Hepatic stellate cell (primary cell): Measurements from ENCODE around the gene IL1A.
A peak's percentile ranks its signal among the peaks of the same experiment; 100 is the strongest.

Experiments
- DNase-seq: peaks from one replicate; pipeline ENCODE4 v3.0.0; 2011; ENCODE audit warnings: low spot score

The IL1A gene

DNA sequence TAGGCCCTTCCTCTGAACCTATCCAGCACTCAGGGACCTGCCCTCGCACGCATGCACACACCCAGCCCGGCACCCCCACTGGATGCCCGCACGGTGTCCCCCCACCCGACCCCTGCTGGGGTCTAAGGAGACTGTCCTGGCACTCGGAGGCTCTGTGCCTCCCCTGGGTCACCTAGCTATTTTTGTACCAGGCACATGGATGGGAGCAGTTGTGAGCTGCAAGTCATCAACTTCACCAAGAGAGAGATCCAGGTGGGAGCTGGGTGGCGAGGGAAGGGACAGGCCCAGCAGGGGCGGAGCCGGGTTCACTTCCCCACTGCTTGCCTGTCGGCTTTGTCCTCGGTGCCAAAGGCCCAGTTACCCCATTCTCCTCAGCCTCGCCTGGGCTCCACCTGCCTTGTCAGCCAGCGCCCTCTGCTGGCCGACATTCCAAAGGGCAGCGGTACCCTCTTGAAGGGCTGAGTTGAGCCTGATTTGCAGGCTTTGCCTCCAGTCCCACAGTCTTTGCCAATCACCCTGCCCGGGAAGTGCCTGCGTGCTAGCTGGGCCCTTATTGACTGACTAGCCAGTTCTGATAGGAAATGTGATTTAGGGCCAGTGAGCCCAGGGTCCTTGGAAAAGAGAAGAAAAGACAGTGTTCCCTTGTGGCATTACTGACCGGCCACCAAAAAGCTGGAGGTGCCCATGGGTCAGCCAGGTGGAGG lies 57.7 kb downstream of the IL1A start:
- DNase-seq: peak; percentile 95

DNA sequence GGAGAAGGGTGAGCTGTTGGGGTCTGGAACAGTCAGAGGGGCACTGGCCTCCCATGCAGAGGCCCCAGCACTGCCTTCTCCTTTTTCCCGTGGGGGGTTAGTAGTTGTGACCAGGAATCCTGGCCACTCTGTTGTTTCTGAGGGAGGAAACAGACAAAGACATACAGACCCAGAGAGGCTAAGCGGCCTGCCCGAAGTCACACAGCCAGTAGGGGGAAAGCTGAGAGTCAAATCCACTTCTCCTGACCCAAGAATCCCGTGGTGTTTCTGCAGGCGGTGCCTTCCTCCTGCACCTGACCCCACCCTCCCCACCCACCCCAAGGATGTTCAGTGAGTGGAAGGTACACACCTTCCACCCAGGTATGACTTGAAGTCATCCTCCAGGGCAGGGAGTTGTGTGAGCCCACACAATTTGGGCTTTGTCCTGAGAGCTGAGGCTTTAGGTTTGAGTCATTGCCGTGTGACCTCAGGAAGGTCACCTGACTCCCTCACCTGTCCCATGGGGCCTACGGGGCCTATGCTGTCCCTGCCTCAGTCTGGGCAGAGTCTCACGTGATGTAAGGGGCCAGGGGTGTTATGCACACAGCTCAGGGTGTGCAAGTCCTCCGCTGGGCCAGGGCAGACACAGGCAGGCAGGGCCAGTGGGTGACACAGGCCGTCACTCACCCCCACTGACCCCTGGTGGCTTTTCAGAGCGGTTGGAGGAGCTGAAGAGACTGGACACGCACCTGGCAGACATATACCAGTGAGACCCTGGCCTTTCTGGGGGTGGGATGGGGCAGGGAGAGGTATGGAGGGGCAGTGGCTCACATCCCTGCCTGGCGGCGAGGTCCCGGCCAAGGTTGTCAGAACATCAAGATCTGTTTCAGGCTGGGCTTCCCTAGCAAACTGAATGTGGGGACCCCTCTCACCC lies 58.5 kb downstream of the IL1A start:
- DNase-seq: no peak

DNA sequence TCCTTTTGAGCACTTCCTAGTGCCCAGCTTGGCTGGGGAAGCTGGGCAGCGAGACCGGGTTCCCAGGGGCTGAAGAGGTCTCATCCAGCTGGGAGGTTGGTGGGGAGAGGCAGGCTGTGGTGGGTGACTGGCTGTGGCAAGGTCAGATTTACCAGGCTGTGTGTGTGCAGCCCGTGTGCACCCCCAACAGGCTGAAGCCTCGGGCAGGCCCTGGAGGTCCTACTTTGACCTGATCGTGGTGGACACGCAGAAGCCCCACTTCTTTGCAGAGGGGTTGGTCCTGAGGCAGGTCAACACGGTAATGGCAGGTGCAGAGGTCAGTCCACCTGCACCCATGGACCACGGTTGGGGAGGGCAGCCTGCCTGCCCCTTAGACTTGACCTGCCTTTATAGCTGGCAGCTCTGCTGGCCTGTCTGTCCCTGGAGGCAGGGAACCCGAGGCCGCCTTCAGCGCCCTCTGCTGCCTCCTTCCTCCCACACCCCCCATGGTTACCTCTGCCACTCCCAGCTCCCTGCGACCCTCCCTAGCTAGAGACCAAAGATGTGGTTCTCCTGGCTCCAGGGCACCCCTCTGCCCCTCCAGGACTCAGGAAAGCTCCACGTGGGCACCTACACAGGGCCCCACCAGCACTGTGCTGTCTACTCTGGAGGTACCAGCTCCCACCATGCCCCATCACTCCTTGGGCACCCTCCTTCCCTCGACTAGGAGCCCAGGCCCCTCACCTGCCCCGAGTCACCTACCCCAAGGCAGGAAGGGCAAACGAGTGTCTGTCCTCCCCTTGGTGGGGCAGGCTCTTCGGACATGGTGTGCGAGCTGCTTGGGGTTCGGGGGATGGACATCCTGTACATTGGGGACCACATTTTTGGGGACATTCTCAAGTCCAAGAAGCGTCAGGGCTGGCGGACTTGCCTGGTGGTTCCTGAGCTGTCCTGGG lies 59.4 kb downstream of the IL1A start:
- no peak for DNase-seq

DNA sequence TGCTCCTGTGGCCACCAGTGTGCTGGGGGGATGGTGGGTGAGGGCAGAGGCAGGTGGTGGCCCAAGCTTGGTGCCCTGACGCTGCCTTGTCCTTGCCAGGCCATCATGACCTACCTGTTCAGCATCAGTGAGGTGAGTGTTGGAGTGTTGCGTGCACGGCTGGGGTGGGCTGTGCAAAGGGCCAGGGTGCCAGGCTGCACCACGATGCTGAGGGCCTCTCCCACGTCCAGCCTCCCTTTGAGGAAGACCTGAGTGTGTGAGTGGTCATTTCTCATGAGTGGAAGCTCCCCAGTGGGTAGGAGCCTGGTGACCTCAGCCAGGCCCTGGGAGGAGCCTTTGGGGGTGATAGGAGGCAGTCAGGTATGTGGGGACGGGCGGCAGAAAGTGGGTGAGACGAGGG lies 60.3 kb downstream of the IL1A start:
- no peak for DNase-seq
